Caco-2 (cell line): Measurements from ENCODE around the gene ATP2C1. TPM values are rescaled to one million over a fixed set of nuclear protein-coding genes. Genes with fewer than 3 reads are reported as not detected.

Source experiments
- BruUV-seq: library from RNA; stranded (reverse); fragments of 400-500 nt; replicated peaks from 2 replicates; lab custom pipeline; 2021; lab: Mats Ljungman, UMichigan
- CTCF ChIA-PET: fragments of 300-600 bp; sonication (Branson Sonifier 250); formaldehyde crosslinking; loops from one replicate; lab custom pipeline; 2022; ENCODE audit warnings: antibody characterized with exemption; lab: Charles Lee
- POLR2A ChIA-PET: fragments of 300-600 bp; sonication (Branson Sonifier 250); formaldehyde crosslinking; loops from one replicate; lab custom pipeline; 2022; ENCODE audit warnings: antibody characterized with exemption; lab: Charles Lee
- DNase-seq, 2 experiments: peaks; one replicate each; pipeline versions ENCODE4 v3.0.0 to v3.0.0-alpha.2; 2020 to 2022
- H3K27me3 ChIP-seq: replicated peaks from 2 replicates; pipeline ENCODE4 v1.6.0; 2011; ENCODE audit warnings: low read length; ENCODE audit not compliant: control insufficient read depth, insufficient read depth
- H3K36me3 ChIP-seq: 2 replicates; pipeline ENCODE4 v1.5.1; 2011; ENCODE audit warnings: low read length; ENCODE audit not compliant: control insufficient read depth, insufficient read depth
- H3K4me1 ChIP-seq: fragments of 250-450 bp; sonication (Bioruptor Pico); 2 replicates; pipeline ENCODE4 v1.5.1; 2020; ENCODE audit warnings: mild to moderate bottlenecking
- H3K4me3 ChIP-seq: 2 replicates; pipeline ENCODE4 v1.5.1; 2011; ENCODE audit warnings: low read depth, mild to moderate bottlenecking, control low read depth, low read length
- H3K9me3 ChIP-seq: fragments of 250-450 bp; sonication (Bioruptor Pico); 2 replicates; pipeline ENCODE4 v1.5.1; 2020; ENCODE audit warnings: mild to moderate bottlenecking, moderate library complexity
- H3K27ac Mint-ChIP-seq: one replicate; pipeline ENCODE4 v1.8.0; 2022; ENCODE audit warnings: mixed read lengths; ENCODE audit not compliant: unreplicated experiment
- H3K27me3 Mint-ChIP-seq: one replicate; pipeline ENCODE4 v1.8.0; 2022; ENCODE audit warnings: mixed read lengths; ENCODE audit not compliant: insufficient read depth, unreplicated experiment
- H3K36me3 Mint-ChIP-seq: one replicate; pipeline ENCODE4 v1.8.0; 2022; ENCODE audit warnings: mild to moderate bottlenecking, mixed read lengths; ENCODE audit not compliant: insufficient read depth, unreplicated experiment
- H3K4me1 Mint-ChIP-seq: one replicate; pipeline ENCODE4 v1.8.0; 2022; ENCODE audit warnings: low read depth, mixed read lengths; ENCODE audit not compliant: unreplicated experiment
- H3K4me3 Mint-ChIP-seq: one replicate; pipeline ENCODE4 v1.8.0; 2022; ENCODE audit warnings: mild to moderate bottlenecking, moderate library complexity, mixed read lengths; ENCODE audit not compliant: unreplicated experiment
- H3K9me3 Mint-ChIP-seq: one replicate; pipeline ENCODE4 v1.8.0; 2022; ENCODE audit warnings: mixed read lengths; ENCODE audit not compliant: unreplicated experiment
- CTCF ChIP-seq, 2 experiments: fragments of 200-600 bp in 1 of 2; IDR thresholded peaks; 1 replicate in 1 of 2; 2 replicates in 1 of 2; pipeline versions ENCODE4 v1.5.1 to v1.8.0; 2011 to 2022; ENCODE audit warnings: antibody characterized with exemption in 1 of 2, control low read depth in 1 of 2, inconsistent platforms in 1 of 2, low read depth in 1 of 2, low read length in 1 of 2, mild to moderate bottlenecking in 1 of 2, moderate library complexity in 1 of 2; ENCODE audit not compliant: insufficient read depth in 1 of 2, severe bottlenecking in 1 of 2, unreplicated experiment in 1 of 2
- intact Hi-C: fragments of 100-400 bp; cut with micrococcal nuclease; formaldehyde crosslinking; loops from one replicate; pipeline ENCODE4 v1.10.0; 2022; ENCODE audit not compliant: unreplicated experiment
- total RNA-seq: library from RNA; stranded (reverse); gene quantifications from 2 replicates; pipeline ENCODE4 v1.2.3, GENCODE V29; 2022

ATP2C1 gene
- total RNA-seq, 1 experiment from 2014 or later = 64.9 TPM

DNA sequence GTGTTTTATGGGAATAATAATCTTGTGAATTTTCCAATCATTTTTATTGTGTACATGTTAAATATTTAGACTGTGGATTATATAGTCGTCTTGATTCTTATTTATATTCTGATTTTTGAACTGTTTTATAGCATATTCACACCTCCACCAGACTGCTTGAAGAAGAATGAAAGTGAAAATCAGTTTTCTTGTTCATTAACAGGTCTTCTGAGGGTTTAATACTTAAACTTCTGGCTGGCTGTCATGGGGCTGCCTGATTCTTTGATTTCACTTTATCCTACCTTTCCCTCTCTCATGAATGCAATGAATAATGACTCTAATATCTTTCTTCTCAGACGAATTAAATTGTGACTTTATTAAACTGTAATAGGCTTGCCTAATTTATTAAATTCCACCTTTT, 56.2 kb downstream of the ATP2C1 start:
- ChIA-PET CTCF (no interaction called here), POLR2A (no interaction called here)
- DNase-seq = no peak
- H3K36me3 ChIP-seq = no peaks in the 10 kb centered on the region
- peaks cover 7% of the 10 kb centered on the region; the same call in 1 of the 2 replicates for H3K4me1 ChIP-seq
- H3K9me3 Mint-ChIP-seq = peaks cover 9% of the 10 kb centered on the region
- peaks cover 6% of the 10 kb centered on the region for H3K4me1 Mint-ChIP-seq
- no peaks in the 10 kb centered on the region for H3K27me3 ChIP-seq
- no peaks in the 10 kb centered on the region; the same call in 1 of the 2 replicates for H3K9me3 ChIP-seq
- intact Hi-C loops = no loop called here
- H3K36me3 Mint-ChIP-seq = peaks cover 50% of the 10 kb centered on the region
- no peak overlapping the region for H3K4me3 Mint-ChIP-seq
- H3K27me3 Mint-ChIP-seq = no peaks in the 10 kb centered on the region
- H3K27ac Mint-ChIP-seq = no peak overlapping the region
- no peak for TF ChIP-seq CTCF (IDR thresholded peaks at IDR 0.05; ENCODE audit: insufficient read depth in 1 of 2, low read depth in 1 of 2, low read length in 1 of 2, severe bottlenecking in 1 of 2, unreplicated experiment in 1 of 2)
- no peak overlapping the region for H3K4me3 ChIP-seq
- no TSS peak for BruUV-seq

- peaks cover 6% of the 10 kb centered on the region for H3K4me1 Mint-ChIP-seq
- POLR2A ChIA-PET = no interaction called here
- H3K27ac Mint-ChIP-seq = no peak overlapping the region
- H3K4me3 Mint-ChIP-seq = no peak overlapping the region
- H3K36me3 Mint-ChIP-seq = peaks cover 46% of the 10 kb centered on the region
- peaks cover 7% of the 10 kb centered on the region; the same call in 1 of the 2 replicates for H3K4me1 ChIP-seq
- H3K27me3 Mint-ChIP-seq = no peaks in the 10 kb centered on the region
- no peaks in the 10 kb centered on the region; the same call in 1 of the 2 replicates for H3K9me3 ChIP-seq
- no peak overlapping the region for H3K4me3 ChIP-seq
- no peak for DNase-seq
- intact Hi-C loops = no loop called here
- CTCF ChIA-PET = no interaction called here
- peaks cover 9% of the 10 kb centered on the region for H3K9me3 Mint-ChIP-seq
- no TSS peak for BruUV-seq
- H3K27me3 ChIP-seq = no peaks in the 10 kb centered on the region
- TF ChIP-seq CTCF (IDR thresholded peaks at IDR 0.05; ENCODE audit: insufficient read depth in 1 of 2, low read depth in 1 of 2, low read length in 1 of 2, severe bottlenecking in 1 of 2, unreplicated experiment in 1 of 2) = no peak
- H3K36me3 ChIP-seq = no peaks in the 10 kb centered on the region
These were observed 56.8 kb downstream of the ATP2C1 start for GRCh38 chr3:130950641-130951040.

DNA sequence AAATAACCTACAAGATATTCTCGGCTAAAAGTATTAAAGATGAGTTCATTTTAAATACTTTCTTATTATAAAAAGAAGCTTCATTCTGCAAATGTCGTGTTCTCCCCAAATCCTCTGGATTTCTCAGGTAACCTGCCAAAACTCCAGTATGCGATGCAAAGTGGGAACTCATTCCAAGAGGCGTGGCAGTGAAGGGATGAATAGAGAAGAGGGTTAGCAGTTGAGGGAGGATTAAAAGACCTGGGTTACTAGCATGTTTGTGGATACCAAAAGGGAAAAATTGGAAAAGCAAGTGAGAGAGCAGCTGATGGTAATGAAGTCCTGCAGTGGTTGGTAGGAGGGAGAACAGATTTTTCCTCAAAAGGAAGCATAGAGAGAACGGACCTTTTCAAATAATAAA, 61.6 kb downstream of the ATP2C1 start:
- Mint-ChIP-seq H3K4me3 (no peak overlapping the region), H3K27me3 (no peaks in the 10 kb centered on the region), H3K36me3 (peaks cover 27% of the 10 kb centered on the region), H3K27ac (no peak overlapping the region), H3K4me1 (no peaks in the 10 kb centered on the region), H3K9me3 (no peaks in the 10 kb centered on the region)
- BruUV-seq = no TSS peak
- H3K9me3 ChIP-seq = no peaks in the 10 kb centered on the region
- no peak overlapping the region for H3K4me3 ChIP-seq
- intact Hi-C loops = no loop called here
- no peak for DNase-seq
- POLR2A ChIA-PET = no interaction called here
- no peaks in the 10 kb centered on the region for H3K27me3 ChIP-seq
- no peak for TF ChIP-seq CTCF (IDR thresholded peaks at IDR 0.05; ENCODE audit: insufficient read depth in 1 of 2, low read depth in 1 of 2, low read length in 1 of 2, severe bottlenecking in 1 of 2, unreplicated experiment in 1 of 2)
- CTCF ChIA-PET = no interaction called here
- H3K36me3 ChIP-seq = no peaks in the 10 kb centered on the region
- no peaks in the 10 kb centered on the region for H3K4me1 ChIP-seq
